ENCODE measurements around the gene FCN2. TPM values are rescaled to one million over a fixed set of nuclear protein-coding genes. Genes with fewer than 3 reads are reported as not detected.

Gene FCN2
- total and polyA plus RNA-seq, 4 donors = 0.20 to 0.22 TPM; not detected in 2

- WGBS, 2 donors = 58 to 85% methylated on average over 5 of the region's 5 CpGs
- H3K4me3 ChIP-seq = no peak overlapping the region
- peaks cover 0 to 4% (median 1%) of the 10 kb centered on the region in 4 donors for H3K9me3 ChIP-seq (ENCODE audit: control insufficient read depth in 4 of 4, insufficient read depth in 3 of 4, low read length in 3 of 4)
- no peaks in the 10 kb centered on the region for H3K36me3 ChIP-seq (ENCODE audit: control insufficient read depth in 4 of 4, insufficient read depth in 4 of 4, low read length in 4 of 4)
- DNase-seq (no peak), ATAC-seq (ENCODE audit: insufficient read depth, low FRiP score) (no peak)
- H3K27me3 ChIP-seq (ENCODE audit: control insufficient read depth in 3 of 3, insufficient read depth in 3 of 3, low read length in 2 of 3) = no peaks in the 10 kb centered on the region
- peaks cover 0 to 3% (median 0%) of the 10 kb centered on the region in 5 donors for H3K4me1 ChIP-seq (ENCODE audit: control insufficient read depth in 5 of 5, insufficient read depth in 5 of 5, low read length in 5 of 5)
- H3K27ac ChIP-seq (ENCODE audit: low read depth in 1 of 2, low read length in 1 of 2) = no peak overlapping the region
- TF ChIP-seq CTCF (IDR thresholded peaks at IDR 0.05; ENCODE audit: control extremely low read depth, extremely low read depth) = no peak
- H3K9ac ChIP-seq (ENCODE audit: insufficient read depth in 1 of 2, low read length in 2 of 2) = no peak overlapping the region
These were observed 9.5 kb downstream of the FCN2 start for GRCh38 chr9:134890155-134890495.

GRCh38 chr9:134891053-134891452, 10.4 kb downstream of the FCN2 start:
- no peak overlapping the region for H3K9ac ChIP-seq (ENCODE audit: insufficient read depth in 1 of 2, low read length in 2 of 2)
- no peak overlapping the region for H3K27ac ChIP-seq (ENCODE audit: low read depth in 1 of 2, low read length in 1 of 2)
- no peak for ATAC-seq (ENCODE audit: insufficient read depth, low FRiP score)
- peaks cover 0 to 10% (median 0%) of the 10 kb centered on the region in 5 donors for H3K4me1 ChIP-seq (ENCODE audit: control insufficient read depth in 5 of 5, insufficient read depth in 5 of 5, low read length in 5 of 5)
- H3K4me3 ChIP-seq = no peak overlapping the region
- DNase-seq = peak in 1 of 3 donors; percentile 5
- 51 to 65% methylated on average over 8 of the region's 8 CpGs for WGBS, 2 donors
- peaks cover 0 to 4% (median 1%) of the 10 kb centered on the region in 4 donors for H3K9me3 ChIP-seq (ENCODE audit: control insufficient read depth in 4 of 4, insufficient read depth in 3 of 4, low read length in 3 of 4)
- H3K36me3 ChIP-seq (ENCODE audit: control insufficient read depth in 4 of 4, insufficient read depth in 4 of 4, low read length in 4 of 4) = no peaks in the 10 kb centered on the region
- TF ChIP-seq CTCF (IDR thresholded peaks at IDR 0.05; ENCODE audit: control extremely low read depth, extremely low read depth) = no peak
- no peaks in the 10 kb centered on the region for H3K27me3 ChIP-seq (ENCODE audit: control insufficient read depth in 3 of 3, insufficient read depth in 3 of 3, low read length in 2 of 3)

GRCh38 chr9:134891713-134892112, 11.1 kb downstream of the FCN2 start:
- WGBS, 2 donors = 73 to 75% methylated on average over 5 of the region's 5 CpGs
- DNase-seq = no peak
- no peak for TF ChIP-seq CTCF (IDR thresholded peaks at IDR 0.05; ENCODE audit: control extremely low read depth, extremely low read depth)
- Histone ChIP-seq H3K4me3 (no peak overlapping the region), H3K27me3 (ENCODE audit: control insufficient read depth in 3 of 3, insufficient read depth in 3 of 3, low read length in 2 of 3) (no peaks in the 10 kb centered on the region), H3K27ac (ENCODE audit: low read depth in 1 of 2, low read length in 1 of 2) (no peak overlapping the region), H3K4me1 (ENCODE audit: control insufficient read depth in 5 of 5, insufficient read depth in 5 of 5, low read length in 5 of 5) (peaks cover 0 to 17% (median 5%) of the 10 kb centered on the region in 5 donors), H3K9ac (ENCODE audit: insufficient read depth in 1 of 2, low read length in 2 of 2) (no peak overlapping the region), H3K9me3 (ENCODE audit: control insufficient read depth in 4 of 4, insufficient read depth in 3 of 4, low read length in 3 of 4) (peaks cover 0 to 4% (median 0%) of the 10 kb centered on the region in 4 donors), H3K36me3 (ENCODE audit: control insufficient read depth in 4 of 4, insufficient read depth in 4 of 4, low read length in 4 of 4) (no peaks in the 10 kb centered on the region)
- ATAC-seq (ENCODE audit: insufficient read depth, low FRiP score) = no peak

- no peak for ATAC-seq (ENCODE audit: insufficient read depth, low FRiP score)
- no peak for DNase-seq
These were observed 11.6 kb downstream of the FCN2 start for GRCh38 chr9:134892221-134892620.

More at GRCh38 chr9:134892221-134892620, 11.6 kb downstream of the FCN2 start:
- Histone ChIP-seq H3K27ac (ENCODE audit: low read depth in 1 of 2, low read length in 1 of 2) (no peak overlapping the region), H3K9ac (ENCODE audit: insufficient read depth in 1 of 2, low read length in 2 of 2) (no peak overlapping the region), H3K4me1 (ENCODE audit: control insufficient read depth in 5 of 5, insufficient read depth in 5 of 5, low read length in 5 of 5) (peaks cover 0 to 22% (median 5%) of the 10 kb centered on the region in 5 donors), H3K4me3 (no peak overlapping the region), H3K36me3 (ENCODE audit: control insufficient read depth in 4 of 4, insufficient read depth in 4 of 4, low read length in 4 of 4) (no peaks in the 10 kb centered on the region), H3K9me3 (ENCODE audit: control insufficient read depth in 4 of 4, insufficient read depth in 3 of 4, low read length in 3 of 4) (peaks cover 0 to 4% (median 0%) of the 10 kb centered on the region in 4 donors), H3K27me3 (ENCODE audit: control insufficient read depth in 3 of 3, insufficient read depth in 3 of 3, low read length in 2 of 3) (no peaks in the 10 kb centered on the region)
- WGBS, 2 donors = 89 to 94% methylated on average over 6 of the region's 6 CpGs
- no peak for TF ChIP-seq CTCF (IDR thresholded peaks at IDR 0.05; ENCODE audit: control extremely low read depth, extremely low read depth)

Measured in lung (tissue), 12 donors.